Naive thymus-derived CD8-positive, alpha-beta T cell (primary cell): ENCODE data around the gene IFI44. TPM values are rescaled to one million over a fixed set of nuclear protein-coding genes. Genes with fewer than 3 reads are reported as not detected.

Source experiments
- polyA plus RNA-seq, 3 donors: library from polyadenylated mRNA; unstranded; fragments of 300-500 nt; fragmentation: Illumina TruSeq; gene quantifications; one replicate each; pipeline ENCODE4 v1.2.3, GENCODE V29; 2021
- total RNA-seq, 8 experiments: library from RNA in 2 of 8; stranded (reverse) in 2 of 8; gene quantifications; one replicate each; pipeline ENCODE4 v1.2.3 and lab custom pipeline; 2021 to 2026

Gene IFI44
- total and polyA plus RNA-seq, 5 experiments from 2014 or later: 6.9 to 27.9 (median 13.9) TPM

Other genes with a start within 250 kb of the IFI44 start
- not detected for gene PTGFR, start 158.9 kb upstream of the IFI44 start, total RNA-seq
- not detected for gene PTGFR, start 158.9 kb upstream of the IFI44 start, polyA plus RNA-seq
- under 1 TPM; 0.34 to 0.69 TPM for gene IFI44L, start 29.4 kb upstream of the IFI44 start, total RNA-seq
- 1 to 10 TPM; 2.2 to 7.0 (median 5.2) TPM for gene IFI44L, start 29.4 kb upstream of the IFI44 start, polyA plus RNA-seq